Endodermal cell (in vitro differentiated cells): Measurements from ENCODE around the gene MRC2. TPM values are rescaled to one million over a fixed set of nuclear protein-coding genes. Genes with fewer than 3 reads are reported as not detected.

Experiments
- DNase-seq: peaks from one replicate; pipeline ENCODE4 v3.0.0-alpha.2; 2017
- H3K27ac ChIP-seq: 2 replicates; pipeline ENCODE4 v1.5.1; 2013; ENCODE audit warnings: mild to moderate bottlenecking, low read depth, low read length, moderate library complexity
- H3K27me3 ChIP-seq: 2 replicates; pipeline ENCODE4 v1.6.1; 2013; ENCODE audit warnings: mild to moderate bottlenecking, low read length, moderate library complexity; ENCODE audit not compliant: insufficient read depth, control insufficient read depth, poor library complexity, severe bottlenecking
- H3K36me3 ChIP-seq: 2 replicates; pipeline ENCODE4 v1.7.0; 2013; ENCODE audit warnings: mild to moderate bottlenecking, low read length, moderate library complexity; ENCODE audit not compliant: control insufficient read depth, insufficient read depth
- H3K4me1 ChIP-seq: one replicate; pipeline ENCODE4 v1.7.0; 2013; ENCODE audit warnings: low read length; ENCODE audit not compliant: control insufficient read depth, insufficient read depth
- H3K4me3 ChIP-seq: 2 replicates; pipeline ENCODE4 v1.5.1; 2013; ENCODE audit warnings: mild to moderate bottlenecking, low read length, moderate library complexity
- H3K9ac ChIP-seq: 2 replicates; pipeline ENCODE4 v1.6.1; 2013; ENCODE audit warnings: mild to moderate bottlenecking, low read length, moderate library complexity; ENCODE audit not compliant: poor library complexity, severe bottlenecking; ENCODE audit errors: extremely low read depth
- H3K9me3 ChIP-seq: 2 replicates; pipeline ENCODE4 v1.6.1; 2013; ENCODE audit warnings: mild to moderate bottlenecking, low read length, moderate library complexity; ENCODE audit not compliant: control insufficient read depth
- H3K27ac Mint-ChIP-seq: 2 replicates; pipeline ENCODE4 v1.8.0; 2020; ENCODE audit warnings: mixed read lengths
- H3K27me3 Mint-ChIP-seq: 2 replicates; pipeline ENCODE4 v1.8.0; 2021; ENCODE audit warnings: mild to moderate bottlenecking, mixed read lengths; ENCODE audit not compliant: insufficient read depth
- H3K36me3 Mint-ChIP-seq: 2 replicates; pipeline ENCODE4 v1.8.0; 2020; ENCODE audit warnings: low read depth, mixed read lengths
- H3K4me1 Mint-ChIP-seq: 2 replicates; pipeline ENCODE4 v1.8.0; 2020; ENCODE audit warnings: mixed read lengths
- H3K4me3 Mint-ChIP-seq: 2 replicates; pipeline ENCODE4 v1.8.0; 2020; ENCODE audit warnings: mild to moderate bottlenecking, moderate library complexity, mixed read lengths
- H3K9me3 Mint-ChIP-seq: 2 replicates; pipeline ENCODE4 v1.8.0; 2020; ENCODE audit warnings: mild to moderate bottlenecking, mixed read lengths
- WGBS, 2 experiments: methylation state at CpG; one replicate each; pipeline versions ENCODE4 v1.1.5 to v1.1.7; 2013; ENCODE audit warnings: missing lambda C conversion rate in 2 of 2, mixed read lengths in 1 of 2; ENCODE audit not compliant: insufficient coverage in 1 of 2, insufficient read length in 1 of 2; 5-methylcytosine and 5-hydroxymethylcytosine counted together
- total RNA-seq, 2 donors: library from RNA; stranded (reverse); fragmentation: NEBNext Ultra II Directional in 1 of 2; extraction: Animal tissue kit (Norgen Biotek cat#: 25700) in 1 of 2; gene quantifications; 2 replicates in 1 of 2; 3 replicates in 1 of 2; pipeline ENCODE4 v1.2.1, GENCODE V29; 2021
- TF ChIP-seq, protein P1 (sequence below): fragments of 200-600 bp; sonication (generic); conservative IDR thresholded peaks from 2 replicates; pipeline ENCODE4 v1.5.0; 2021; ENCODE audit warnings: antibody characterized with exemption, mild to moderate bottlenecking

MRC2 gene
- total RNA-seq, 2 donors from 2014 or later, result 103 to 165 TPM

DNA sequence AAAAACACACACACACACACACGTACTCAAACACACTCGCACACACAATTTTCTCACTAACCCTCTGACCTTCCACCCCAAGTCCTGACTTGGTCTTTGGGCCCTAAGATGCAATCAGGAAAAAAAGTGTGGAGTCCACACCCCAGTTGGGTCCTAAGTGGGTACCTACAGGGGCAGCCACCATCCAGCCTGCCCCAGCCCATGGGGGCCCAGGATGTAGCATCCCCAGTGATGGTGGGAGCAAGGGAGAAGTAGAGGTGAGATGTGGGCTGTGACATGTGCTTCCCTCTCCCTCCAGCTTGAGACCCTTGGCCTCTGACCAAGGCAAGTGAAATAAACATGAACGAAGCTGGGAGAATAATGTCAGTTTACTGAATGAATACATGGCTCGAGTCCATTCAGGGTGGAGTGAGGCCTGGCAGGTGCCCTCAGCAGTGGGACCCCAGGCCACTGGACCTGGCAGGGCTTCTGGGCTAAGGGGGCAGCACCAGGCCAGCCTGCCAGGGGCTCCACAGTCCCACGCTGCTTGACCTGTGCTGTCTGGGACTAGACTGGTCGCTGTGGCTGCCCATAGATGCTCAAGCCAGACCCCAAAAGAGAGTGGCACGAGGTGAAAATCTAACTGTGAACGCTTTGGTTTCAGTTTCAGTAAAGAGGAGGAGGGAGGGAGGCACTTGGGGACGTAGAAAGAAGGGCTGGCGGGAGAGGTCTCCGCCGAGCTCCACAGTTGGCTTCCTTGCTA is 73.7 kb downstream of the MRC2 start:
- peaks cover 10% of the 10 kb centered on the region for H3K27me3 ChIP-seq
- Mint-ChIP-seq H3K4me1 (peaks cover 14% of the 10 kb centered on the region), H3K27ac (no peak overlapping the region), H3K9me3 (no peaks in the 10 kb centered on the region), H3K4me3 (no peak overlapping the region), H3K27me3 (peaks cover 19% of the 10 kb centered on the region), H3K36me3 (no peaks in the 10 kb centered on the region)
- H3K9ac ChIP-seq, result no peak overlapping the region
- peak; percentile 54 for DNase-seq
- H3K27ac ChIP-seq, result no peak overlapping the region
- peaks cover 8% of the 10 kb centered on the region for H3K4me1 ChIP-seq
- TF ChIP-seq, protein P1, sequence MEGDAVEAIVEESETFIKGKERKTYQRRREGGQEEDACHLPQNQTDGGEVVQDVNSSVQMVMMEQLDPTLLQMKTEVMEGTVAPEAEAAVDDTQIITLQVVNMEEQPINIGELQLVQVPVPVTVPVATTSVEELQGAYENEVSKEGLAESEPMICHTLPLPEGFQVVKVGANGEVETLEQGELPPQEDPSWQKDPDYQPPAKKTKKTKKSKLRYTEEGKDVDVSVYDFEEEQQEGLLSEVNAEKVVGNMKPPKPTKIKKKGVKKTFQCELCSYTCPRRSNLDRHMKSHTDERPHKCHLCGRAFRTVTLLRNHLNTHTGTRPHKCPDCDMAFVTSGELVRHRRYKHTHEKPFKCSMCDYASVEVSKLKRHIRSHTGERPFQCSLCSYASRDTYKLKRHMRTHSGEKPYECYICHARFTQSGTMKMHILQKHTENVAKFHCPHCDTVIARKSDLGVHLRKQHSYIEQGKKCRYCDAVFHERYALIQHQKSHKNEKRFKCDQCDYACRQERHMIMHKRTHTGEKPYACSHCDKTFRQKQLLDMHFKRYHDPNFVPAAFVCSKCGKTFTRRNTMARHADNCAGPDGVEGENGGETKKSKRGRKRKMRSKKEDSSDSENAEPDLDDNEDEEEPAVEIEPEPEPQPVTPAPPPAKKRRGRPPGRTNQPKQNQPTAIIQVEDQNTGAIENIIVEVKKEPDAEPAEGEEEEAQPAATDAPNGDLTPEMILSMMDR, result no peak
- WGBS, 2 experiments, result 80 to 88% methylated on average over 12 of the region's 12 CpGs
- no peaks in the 10 kb centered on the region for H3K9me3 ChIP-seq
- no peak overlapping the region for H3K4me3 ChIP-seq
- H3K36me3 ChIP-seq, result no peaks in the 10 kb centered on the region

DNA sequence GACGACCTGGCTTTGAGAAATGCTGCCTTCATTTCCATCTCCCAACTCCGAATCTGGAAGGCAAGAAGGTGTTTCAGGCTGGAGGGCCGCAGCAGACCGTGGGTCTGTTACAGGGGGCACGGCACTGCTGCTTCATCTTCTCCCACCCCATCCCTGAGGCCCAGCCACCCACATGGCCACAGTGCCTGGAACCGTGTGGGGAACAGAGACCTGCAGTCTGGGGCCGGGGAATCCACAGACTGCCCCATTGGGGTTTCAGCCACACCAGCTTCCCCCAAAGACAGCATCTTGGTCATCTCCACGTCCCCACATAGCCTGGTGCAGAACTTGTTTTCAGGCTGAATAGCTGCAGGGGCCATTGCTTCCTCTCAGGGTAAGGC is 74.2 kb downstream of the MRC2 start:
- H3K9me3 Mint-ChIP-seq, result no peaks in the 10 kb centered on the region
- H3K4me3 Mint-ChIP-seq, result no peak overlapping the region
- no peaks in the 10 kb centered on the region for H3K36me3 Mint-ChIP-seq

DNA sequence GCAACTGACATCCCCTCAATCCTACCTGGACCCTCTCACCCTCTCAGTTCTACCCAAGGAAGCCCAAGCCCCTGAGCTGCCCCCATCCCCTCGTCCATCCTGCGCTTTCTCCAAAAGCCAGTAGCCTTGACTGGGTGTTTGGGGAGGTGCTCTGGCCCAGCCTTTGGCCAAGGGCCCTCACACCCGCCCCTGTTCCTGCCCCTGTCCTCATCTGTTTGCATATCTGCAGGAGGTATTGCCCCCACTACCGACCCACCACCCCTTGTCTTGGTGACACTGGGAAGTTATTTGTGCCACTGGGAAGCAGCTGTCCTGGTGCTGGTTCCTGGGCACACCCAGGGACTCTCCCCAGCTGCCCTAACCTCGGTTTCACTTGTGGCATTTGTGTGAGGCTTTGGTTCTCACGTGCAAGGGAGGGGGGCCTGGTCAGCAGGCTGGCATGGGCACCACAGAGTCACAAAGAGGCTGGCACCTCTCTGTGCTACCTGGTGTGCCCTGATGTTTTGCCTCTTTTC is 75.3 kb downstream of the MRC2 start:
- H3K9me3 Mint-ChIP-seq, result peaks cover 8% of the 10 kb centered on the region
- H3K4me1 ChIP-seq, result peaks cover 9% of the 10 kb centered on the region
- H3K27me3 ChIP-seq, result peaks cover 10% of the 10 kb centered on the region
- DNase-seq, result peak; percentile 54
- peaks cover 3% of the 10 kb centered on the region for H3K36me3 Mint-ChIP-seq
- no peak overlapping the region for H3K27ac Mint-ChIP-seq
- H3K27me3 Mint-ChIP-seq, result peaks cover 31% of the 10 kb centered on the region
- no peak overlapping the region for H3K9ac ChIP-seq
- peak overlapping the region; percentile 78 for H3K4me3 Mint-ChIP-seq
- H3K4me3 ChIP-seq, result no peak overlapping the region
- peaks cover 24% of the 10 kb centered on the region for H3K4me1 Mint-ChIP-seq
- 82 to 96% methylated on average over 4 to 6 of the region's 6 CpGs for whole genome bisulfite sequencing, 2 experiments
- no peak overlapping the region for H3K27ac ChIP-seq
- TF ChIP-seq, protein P1, result no peak
- H3K9me3 ChIP-seq, result no peaks in the 10 kb centered on the region
- H3K36me3 ChIP-seq, result no peaks in the 10 kb centered on the region

More for the DNA sequence above, 74.2 kb downstream of the MRC2 start:
- TF ChIP-seq, protein P1, result no peak
- DNase-seq, result no peak
- peaks cover 19% of the 10 kb centered on the region for H3K4me1 Mint-ChIP-seq
- no peak overlapping the region for H3K27ac Mint-ChIP-seq
- Histone ChIP-seq H3K4me3 (no peak overlapping the region), H3K9ac (no peak overlapping the region), H3K27me3 (peaks cover 10% of the 10 kb centered on the region), H3K9me3 (no peaks in the 10 kb centered on the region), H3K4me1 (peaks cover 9% of the 10 kb centered on the region), H3K27ac (no peak overlapping the region), H3K36me3 (no peaks in the 10 kb centered on the region)
- H3K27me3 Mint-ChIP-seq, result peaks cover 24% of the 10 kb centered on the region
- WGBS, 2 experiments, result 84% methylated on average over 7 to 8 of the region's 8 CpGs
